GM19397 (cell line): ENCODE data around the gene BTNL2.
"Not testable (repeated sequence)": the region's sequence is repeated elsewhere in the genome, so short reads cannot be mapped to it uniquely, and the experiment has no call there.

Source experiments
- ATAC-seq: cut with Tn5 transposase; IDR thresholded peaks from one replicate; pipeline ENCODE4 v1.9.1; 2021; ENCODE audit warnings: mild to moderate bottlenecking, moderate library complexity; ENCODE audit not compliant: unreplicated experiment

BTNL2 gene, protein sequence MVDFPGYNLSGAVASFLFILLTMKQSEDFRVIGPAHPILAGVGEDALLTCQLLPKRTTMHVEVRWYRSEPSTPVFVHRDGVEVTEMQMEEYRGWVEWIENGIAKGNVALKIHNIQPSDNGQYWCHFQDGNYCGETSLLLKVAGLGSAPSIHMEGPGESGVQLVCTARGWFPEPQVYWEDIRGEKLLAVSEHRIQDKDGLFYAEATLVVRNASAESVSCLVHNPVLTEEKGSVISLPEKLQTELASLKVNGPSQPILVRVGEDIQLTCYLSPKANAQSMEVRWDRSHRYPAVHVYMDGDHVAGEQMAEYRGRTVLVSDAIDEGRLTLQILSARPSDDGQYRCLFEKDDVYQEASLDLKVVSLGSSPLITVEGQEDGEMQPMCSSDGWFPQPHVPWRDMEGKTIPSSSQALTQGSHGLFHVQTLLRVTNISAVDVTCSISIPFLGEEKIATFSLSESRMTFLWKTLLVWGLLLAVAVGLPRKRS

DNA sequence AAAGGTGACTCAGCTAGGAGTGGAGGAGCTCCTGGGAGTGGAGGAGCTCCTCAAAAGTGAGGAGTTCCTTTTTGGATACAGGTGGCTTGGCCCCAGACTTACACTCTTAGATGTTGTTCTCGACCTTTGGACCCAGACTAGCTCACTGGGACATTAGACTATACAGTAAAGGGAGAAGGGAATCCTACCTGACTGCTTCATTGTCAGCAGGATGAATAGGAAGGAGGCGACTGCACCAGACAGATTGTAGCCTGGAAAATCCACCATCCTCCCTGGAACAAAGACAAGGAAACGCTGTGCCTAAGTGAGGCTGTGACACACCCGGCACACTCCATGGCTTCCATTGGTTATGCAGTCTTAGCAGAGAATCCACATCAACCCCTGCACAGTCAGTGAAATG is at the start of gene BTNL2:
Gene BTNL2, minus strand, starts transcription at position 325 of the 400 bp plus-strand sequence. Its CDS starts 58 bp downstream, at position 267.
- no peak for ATAC-seq

DNA sequence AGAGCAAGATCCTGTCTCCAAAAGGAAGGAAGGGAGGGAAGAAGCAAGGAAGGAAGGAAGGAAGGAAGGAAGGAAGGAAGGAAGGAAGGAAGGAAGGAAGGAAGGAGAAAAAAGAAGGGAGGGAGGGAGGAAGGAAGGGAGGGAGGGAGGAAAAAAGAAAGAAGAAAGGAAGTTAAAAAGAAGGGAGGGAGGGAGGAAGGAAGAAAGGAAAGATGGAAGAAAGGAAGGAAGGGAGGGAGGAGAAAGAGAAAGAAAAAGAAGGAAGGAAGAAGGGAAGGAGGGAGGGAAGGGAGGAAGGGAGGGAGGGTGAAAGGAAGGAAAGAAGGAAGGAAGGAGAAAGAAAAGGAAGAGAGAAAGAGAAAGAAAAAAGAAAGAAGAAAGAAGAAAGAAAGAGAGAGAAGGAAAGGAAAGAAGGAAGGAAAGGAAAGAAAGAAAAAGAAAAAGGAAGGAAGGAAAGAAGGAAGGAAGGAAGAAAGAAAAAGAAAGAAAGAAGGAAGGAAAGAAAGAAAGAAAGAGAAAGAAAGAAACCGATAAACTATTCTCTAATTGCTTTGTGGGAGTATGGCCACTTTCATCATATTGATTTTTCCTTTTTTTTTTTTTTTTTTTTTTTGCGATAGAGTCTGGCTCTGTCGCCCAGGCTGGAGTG is 42.2 kb upstream of the BTNL2 start:
- ATAC-seq, result no peak

DNA sequence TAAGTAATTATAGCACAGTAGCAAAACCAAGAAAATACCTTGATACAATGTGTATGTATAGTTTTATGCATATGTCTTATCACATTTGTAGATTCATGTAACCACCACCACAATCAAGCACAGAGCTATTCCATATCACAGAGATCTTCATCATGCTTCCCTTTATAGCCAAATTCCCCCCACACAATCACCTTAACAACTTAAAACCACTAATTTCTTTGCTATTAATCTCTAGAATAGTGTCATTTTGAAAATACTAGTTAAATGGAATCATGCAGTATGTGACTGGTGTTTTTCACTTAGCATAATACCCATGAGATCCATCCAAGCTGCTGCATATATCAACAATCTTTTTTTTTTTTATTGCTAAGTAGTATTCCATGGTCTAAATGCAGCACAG is 41.0 kb upstream of the BTNL2 start:
- ATAC-seq, result no peak

DNA sequence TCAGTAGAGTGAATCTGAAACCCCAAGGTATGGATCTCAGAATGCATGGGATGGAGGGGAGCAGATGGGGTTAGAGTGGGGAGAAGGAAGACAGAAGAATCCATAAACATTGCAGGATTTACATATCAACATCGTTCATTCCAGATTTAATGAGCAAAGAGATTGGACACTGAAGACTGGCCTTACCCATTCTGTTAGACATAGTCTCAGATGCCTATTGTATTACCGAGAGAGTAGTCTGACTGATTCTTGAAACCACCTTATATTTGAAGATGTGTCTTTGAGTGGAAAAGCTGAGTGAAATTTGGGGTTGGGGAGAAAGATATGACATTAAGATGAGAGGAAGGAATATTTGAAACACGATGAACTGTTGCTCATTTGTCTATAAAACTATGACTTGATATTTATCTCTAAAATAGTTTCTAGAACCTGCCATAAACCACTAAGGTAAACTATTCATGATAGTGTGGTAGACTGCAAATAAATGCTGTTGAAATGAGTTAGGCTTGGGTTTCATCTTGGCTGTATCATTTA is 38.4 kb upstream of the BTNL2 start:
- no peak for ATAC-seq

DNA sequence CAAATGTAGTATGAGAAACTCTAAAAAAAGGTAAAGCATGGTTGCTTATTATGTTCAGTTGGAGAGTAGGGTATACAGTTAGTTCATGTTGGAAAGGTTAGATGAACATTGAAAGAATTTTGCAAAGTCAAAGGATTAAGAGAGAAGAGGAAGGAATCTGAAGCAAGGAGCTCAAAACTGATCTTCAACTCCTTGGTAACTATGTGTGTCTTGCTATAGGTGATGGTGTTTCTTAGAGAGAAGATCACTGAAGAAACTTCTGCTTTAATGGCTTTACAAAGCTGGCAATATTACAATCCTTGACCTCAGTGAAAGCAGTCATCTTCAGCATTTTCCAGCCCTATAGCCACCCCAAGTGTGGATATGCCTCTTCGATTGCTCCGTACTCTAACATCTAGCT is 37.5 kb upstream of the BTNL2 start:
- ATAC-seq, result no peak

DNA sequence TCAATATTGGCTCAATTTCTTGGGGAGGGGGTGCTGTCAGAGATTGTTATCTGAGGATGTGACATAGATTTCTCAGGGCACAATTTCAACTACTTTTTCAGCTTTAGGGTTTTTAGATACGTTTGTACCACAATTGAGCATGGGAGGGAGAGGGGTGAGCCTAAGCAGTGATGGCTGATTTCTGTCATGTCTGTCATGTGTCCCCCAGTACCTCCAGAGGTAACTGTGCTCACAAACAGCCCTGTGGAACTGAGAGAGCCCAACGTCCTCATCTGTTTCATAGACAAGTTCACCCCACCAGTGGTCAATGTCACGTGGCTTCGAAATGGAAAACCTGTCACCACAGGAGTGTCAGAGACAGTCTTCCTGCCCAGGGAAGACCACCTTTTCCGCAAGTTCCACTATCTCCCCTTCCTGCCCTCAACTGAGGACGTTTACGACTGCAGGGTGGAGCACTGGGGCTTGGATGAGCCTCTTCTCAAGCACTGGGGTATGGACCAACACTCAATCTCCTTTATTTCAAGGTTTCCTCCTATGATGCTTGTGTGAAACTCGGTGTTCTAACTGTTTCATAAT is 36.1 kb upstream of the BTNL2 start:
- no peak for ATAC-seq

DNA sequence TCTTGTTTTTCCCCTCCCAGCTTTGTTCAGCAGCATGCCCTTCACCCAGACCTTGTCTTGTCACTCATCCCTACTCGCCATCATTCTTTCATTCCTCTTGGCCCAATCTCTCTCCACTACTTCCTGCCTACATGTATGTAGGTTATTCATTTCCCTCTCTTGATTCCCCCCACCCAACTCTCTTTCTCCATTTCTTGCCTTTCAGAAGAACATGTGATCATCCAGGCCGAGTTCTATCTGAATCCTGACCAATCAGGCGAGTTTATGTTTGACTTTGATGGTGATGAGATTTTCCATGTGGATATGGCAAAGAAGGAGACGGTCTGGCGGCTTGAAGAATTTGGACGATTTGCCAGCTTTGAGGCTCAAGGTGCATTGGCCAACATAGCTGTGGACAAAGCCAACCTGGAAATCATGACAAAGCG is 35.3 kb upstream of the BTNL2 start:
- no peak for ATAC-seq

DNA sequence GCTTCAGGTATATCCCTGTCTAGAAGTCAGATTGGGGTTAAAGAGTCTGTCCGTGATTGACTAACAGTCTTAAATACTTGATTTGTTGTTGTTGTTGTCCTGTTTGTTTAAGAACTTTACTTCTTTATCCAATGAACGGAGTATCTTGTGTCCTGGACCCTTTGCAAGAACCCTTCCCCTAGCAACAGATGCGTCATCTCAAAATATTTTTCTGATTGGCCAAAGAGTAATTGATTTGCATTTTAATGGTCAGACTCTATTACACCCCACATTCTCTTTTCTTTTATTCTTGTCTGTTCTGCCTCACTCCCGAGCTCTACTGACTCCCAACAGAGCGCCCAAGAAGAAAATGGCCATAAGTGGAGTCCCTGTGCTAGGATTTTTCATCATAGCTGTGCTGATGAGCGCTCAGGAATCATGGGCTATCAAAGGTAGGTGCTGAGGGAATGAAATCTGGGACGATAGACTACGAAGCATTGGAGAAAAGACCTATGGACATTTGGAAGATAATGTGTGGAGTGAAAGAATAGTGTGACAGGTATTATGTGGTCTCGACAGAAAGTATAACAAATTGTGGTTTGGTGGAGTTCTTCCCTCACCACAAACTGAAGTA is 32.7 kb upstream of the BTNL2 start, which contains the start of gene HLA-DRA:
Gene HLA-DRA, plus strand, starts transcription at position 286 of the 613 bp plus-strand sequence. Its CDS starts 64 bp downstream, at position 350.
- ATAC-seq, result peak; percentile 75

DNA sequence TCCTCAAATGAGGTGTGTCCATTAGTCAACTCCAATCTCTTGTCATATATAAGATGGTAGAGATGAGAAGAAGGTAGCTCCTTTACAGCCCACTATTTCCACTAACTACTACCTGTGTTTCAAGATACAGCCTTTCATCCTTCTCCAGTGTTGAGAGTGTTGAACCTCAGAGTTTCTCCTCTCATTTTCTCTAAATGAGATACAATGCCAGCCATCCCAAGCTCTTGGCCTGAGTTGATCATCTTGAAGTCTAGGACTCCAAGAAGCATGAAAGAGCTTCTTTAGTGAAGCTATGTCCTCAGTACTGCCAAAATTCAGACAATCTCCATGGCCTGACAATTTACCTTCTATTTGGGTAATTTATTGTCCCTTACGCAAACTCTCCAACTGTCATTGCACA is 32.2 kb upstream of the BTNL2 start:
- no peak for ATAC-seq

DNA sequence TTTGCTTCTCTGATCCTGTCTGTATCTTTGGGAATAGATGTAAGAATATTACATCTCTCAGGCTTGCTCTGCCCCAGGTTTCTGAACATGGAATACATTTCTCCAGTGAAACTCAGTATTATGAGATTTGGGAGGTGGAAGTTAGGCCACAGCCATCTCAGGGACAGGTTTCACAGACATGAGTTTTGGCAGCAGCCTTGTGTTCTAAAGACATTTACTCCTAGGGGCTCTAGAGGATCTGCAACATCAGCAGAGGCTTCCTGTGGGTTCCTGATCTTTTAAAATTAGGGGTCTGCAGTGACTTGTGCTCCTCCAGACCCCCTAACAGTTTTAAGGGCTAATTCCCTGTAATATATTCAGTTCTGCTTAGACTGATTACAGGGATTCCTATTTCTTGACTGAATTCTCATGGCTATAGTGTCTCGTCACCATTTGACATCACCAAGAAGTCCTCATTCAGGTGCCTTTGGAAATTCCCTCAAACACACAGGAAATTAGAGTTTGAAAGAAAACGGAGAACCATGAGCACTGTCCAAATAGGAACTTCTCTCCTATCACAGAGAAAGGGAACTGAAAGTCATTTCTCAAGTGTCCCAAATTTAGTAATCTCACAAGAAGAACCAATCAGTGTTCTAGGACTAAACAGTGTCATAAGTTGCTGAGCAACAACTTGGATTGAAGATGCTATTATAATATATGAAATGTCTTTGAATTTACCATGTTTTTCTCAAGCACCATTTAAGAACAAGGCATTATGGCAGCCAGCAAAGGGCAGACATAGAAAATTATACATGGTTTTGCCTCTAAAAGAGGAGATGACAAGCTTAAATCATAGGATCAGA is 30.2 kb upstream of the BTNL2 start:
- no peak for ATAC-seq

DNA sequence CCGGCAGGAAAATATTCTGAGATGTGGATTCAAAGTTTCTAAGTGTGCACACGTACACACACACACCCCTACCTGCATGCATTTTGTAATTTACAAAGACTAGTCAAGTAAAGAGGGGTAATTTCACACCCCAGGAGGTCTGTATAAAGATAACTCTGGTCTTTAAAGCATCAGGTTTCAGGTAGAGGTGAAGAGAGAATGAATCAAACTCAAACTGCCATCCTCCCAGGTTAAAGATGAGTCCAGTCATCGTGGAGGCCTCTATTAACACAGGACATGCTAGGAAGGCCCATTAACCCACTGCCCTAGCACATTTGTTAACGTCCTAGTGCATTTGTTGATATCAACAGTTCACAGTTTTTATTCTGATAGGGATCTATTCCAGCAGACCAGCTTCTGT is 29.2 kb upstream of the BTNL2 start:
- no peak for ATAC-seq

DNA sequence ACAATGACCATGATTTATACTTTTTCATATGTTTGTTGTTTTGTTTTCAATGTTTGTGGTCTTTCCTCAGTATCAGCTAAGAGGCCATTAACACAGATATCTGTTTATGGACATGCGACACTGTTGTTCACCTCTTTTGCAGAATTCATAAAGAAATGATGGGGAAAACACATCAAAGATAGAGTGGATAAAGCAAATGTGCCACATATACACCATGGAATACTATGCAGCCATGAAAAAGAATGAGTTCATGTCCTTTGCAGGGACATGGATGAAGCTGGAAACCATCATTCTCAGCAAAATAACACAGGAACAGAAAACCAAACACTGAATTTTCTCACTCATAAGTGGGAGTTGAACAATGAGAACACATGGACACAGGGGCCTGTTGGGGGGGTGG is 27.0 kb upstream of the BTNL2 start:
- not testable (repeated sequence) for ATAC-seq

DNA sequence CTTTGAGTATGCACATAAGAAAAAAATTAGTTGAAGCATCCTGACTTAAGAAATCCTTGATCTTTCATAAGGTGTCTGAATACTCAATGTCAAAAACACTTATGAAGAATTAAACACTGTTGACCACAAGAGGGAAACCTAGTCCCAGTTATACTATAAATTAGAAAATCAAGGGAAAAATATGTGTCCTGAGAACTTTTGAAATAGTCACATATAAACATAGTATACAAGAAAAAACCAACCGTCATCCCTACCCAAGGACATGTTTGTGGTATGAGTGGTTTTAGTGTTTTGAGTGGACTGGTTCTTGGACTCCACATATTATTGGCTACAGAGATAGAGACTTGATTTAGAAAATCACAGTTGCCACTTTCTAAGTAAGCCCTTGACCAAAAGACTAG is 25.1 kb upstream of the BTNL2 start:
- no peak for ATAC-seq

DNA sequence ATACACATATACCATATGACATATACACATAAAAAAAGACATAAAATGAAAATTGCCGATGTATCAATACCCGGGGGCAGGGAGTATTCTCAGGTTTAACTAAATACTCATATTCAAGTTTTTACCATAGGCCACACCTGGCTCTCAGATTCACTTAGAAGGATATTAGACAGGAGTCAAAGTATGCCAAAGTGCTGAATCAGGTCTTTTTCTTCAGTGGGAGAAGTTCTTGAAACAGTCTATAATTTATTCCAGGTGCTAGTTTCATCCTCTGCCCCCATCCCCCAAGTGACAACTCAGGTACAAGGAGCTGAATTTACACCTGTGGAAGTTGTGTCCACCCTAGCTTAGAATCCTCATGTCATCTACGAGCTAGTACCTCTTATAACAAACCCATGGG is 24.2 kb upstream of the BTNL2 start:
- no peak for ATAC-seq

DNA sequence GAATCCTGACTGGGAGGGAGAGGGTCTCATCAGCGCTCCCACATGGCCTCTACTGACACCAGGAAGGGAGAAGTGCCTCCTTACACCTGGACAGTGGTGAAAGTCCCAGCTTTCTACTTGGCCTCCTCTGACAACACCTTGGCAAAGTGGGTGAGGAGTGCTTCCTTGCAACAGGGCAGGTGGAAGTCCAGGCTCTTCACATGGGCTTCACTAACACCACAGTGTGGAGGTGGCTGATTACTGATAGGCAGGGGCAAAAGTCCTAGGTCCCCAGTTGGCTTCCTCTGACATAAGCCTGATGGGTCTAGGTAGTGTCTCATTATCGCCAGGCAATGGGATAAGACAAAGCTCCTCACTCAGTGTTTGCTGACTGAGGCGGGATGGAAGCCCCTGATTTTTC is 23.2 kb upstream of the BTNL2 start:
- no peak for ATAC-seq

DNA sequence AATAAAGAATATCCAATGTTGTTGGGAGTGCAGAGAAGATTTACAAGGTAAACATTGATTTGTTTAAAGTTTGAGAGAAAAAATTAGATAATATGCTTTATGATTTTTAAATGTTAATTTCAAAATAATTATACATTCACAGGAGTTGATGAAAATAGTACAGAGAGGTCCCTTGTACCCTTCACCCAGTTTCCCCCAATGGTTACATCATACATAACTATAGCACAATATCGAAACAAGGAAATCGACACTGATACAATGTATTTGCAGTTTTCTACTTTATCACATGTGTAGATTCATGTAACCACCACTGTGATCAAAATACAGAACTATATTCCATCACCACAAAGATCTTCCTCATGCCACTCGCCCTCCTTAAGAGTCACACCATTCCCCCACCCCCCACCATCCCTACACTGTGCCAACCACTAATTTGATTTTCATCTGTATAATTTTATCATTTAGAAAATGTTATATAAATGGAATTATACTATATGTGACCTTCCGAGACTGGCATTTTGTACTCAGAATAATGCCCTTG is 21.0 kb upstream of the BTNL2 start:
- ATAC-seq, result no peak

DNA sequence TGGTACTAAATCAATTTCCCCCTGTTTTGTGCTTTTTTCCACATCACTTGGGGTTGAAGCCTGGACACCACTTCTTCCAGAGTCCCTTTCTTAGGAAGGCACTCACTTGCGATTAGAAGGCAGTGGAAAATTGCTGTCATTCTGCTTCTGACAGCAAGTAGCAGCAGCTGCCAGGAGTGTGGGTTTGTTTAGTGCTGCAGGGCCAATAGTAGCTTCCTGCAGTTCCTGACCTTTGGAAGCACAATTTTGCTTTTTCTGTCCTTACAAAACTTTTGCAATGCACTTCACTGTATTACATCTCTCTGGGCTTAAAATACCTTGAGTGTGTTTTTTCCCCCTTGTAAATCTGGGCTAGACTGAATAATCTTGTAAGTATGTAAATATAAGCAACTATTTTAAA is 20.2 kb upstream of the BTNL2 start:
- ATAC-seq, result no peak

DNA sequence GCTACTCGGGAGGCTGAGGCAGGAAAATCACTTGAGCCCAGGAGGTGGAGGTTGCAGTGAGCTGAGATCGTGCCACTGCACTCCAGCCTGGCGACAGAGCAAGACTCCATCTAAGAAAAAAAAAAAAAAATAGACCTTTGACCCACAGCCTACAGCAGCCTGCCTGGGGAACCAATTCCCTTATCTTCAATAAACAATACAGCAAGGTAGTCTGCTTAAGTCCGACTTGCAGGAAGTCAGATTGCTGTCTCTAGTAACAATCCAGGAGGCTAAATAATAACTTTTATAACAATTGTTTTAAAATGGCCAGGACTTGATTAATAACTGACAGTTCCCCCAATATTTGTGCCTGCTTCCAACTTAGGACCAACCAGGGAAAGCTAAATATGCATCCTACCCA is 19.4 kb upstream of the BTNL2 start:
- no peak for ATAC-seq

DNA sequence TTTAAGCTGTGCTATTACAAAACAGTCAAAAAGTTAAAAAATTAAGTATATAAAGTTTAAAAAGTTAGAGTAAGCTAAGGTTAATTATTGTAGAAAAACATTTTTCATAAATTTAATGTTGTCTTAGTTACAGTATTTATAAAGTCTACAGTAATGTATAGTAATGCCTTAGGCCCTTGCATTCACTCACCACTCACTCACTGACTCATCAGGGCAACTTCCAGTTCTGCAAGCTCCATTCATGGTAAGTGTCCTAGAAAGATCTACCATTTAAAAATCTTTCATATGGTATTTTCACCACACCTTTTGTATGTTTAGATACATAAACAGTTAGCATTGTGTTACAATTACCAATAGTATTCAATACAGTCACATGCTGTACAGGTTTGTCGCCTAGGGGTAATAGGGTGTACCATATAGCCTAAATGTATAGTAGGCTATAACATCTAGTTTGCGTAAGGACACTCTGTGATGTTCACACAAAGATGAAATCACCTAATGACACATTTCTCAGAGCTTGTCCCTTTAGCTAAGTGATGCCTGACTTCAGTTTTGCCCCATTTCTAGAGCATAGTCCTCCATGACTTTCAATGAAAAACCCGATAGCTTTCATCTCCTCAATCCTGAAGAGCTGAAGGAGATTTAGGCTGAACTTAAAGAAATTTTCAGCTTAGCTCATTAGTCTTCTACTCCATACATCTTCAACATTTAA is 17.8 kb upstream of the BTNL2 start:
- ATAC-seq, result no peak
